Tibial nerve (tissue), 4 donors: ENCODE results near the gene SLC27A2. TPM values are rescaled to one million over a fixed set of nuclear protein-coding genes. Genes with fewer than 3 reads are reported as not detected.
A peak's percentile ranks its signal among the peaks of the same experiment; 100 is the strongest.

Experiments used
- DNase-seq, 2 donors: peaks; one replicate each; pipeline ENCODE4 v3.0.0-alpha.2; 2019; ENCODE audit warnings: low spot score in 2 of 2
- H3K27ac ChIP-seq, 4 donors: fragments of 200-600 bp; sonication (generic) in 3 of 4; one replicate each; pipeline ENCODE4 v1.5.1; 2017 to 2019; ENCODE audit warnings: mild to moderate bottlenecking in 1 of 4
- H3K27me3 ChIP-seq, 2 donors: fragments of 200-600 bp; sonication (generic) in 1 of 2; one replicate each; pipeline versions ENCODE4 v1.5.1 to v1.6.0; 2017 to 2019
- H3K36me3 ChIP-seq, 3 donors: fragments of 200-600 bp; sonication (generic); one replicate each; pipeline ENCODE4 v1.5.1; 2018 to 2019
- H3K4me1 ChIP-seq, 4 donors: fragments of 200-600 bp; sonication (generic) in 3 of 4; one replicate each; pipeline ENCODE4 v1.5.1; 2017 to 2019
- H3K4me3 ChIP-seq, 4 donors: fragments of 200-600 bp; sonication (generic) in 3 of 4; one replicate each; pipeline ENCODE4 v1.5.1; 2017 to 2019; ENCODE audit warnings: mild to moderate bottlenecking in 1 of 4, moderate library complexity in 1 of 4
- H3K9me3 ChIP-seq, 4 donors: fragments of 200-600 bp; sonication (generic) in 3 of 4; one replicate each; pipeline ENCODE4 v1.5.1; 2017 to 2019
- EP300 ChIP-seq, 2 donors: sonication (generic); formaldehyde crosslinking; IDR thresholded peaks; one replicate each; pipeline ENCODE4 v1.6.1; 2017; ENCODE audit warnings: antibody characterized with exemption in 2 of 2, mild to moderate bottlenecking in 1 of 2
- POLR2A ChIP-seq, 2 donors: fragments of 450-650 bp; IDR thresholded peaks; one replicate each; pipeline ENCODE4 v1.6.1; 2017; ENCODE audit warnings: antibody characterized with exemption in 2 of 2, mild to moderate bottlenecking in 2 of 2, moderate library complexity in 2 of 2
- WGBS, 2 donors: methylation state at CpG; one replicate each; pipeline ENCODE4 v1.1.5; 2018; 5-methylcytosine and 5-hydroxymethylcytosine counted together
- total RNA-seq, 4 donors: library from RNA; depleted of rRNA; stranded (reverse); fragments of >200 nt; gene quantifications; one replicate each; pipeline ENCODE4 v1.1.0, GENCODE V29; 2016
- TF ChIP-seq, protein P1 (sequence below), 5 experiments: fragments of 200-600 bp in 3 of 5; fragments of 450-650 bp in 2 of 5; sonication (generic) in 3 of 5; IDR thresholded peaks; one replicate each; pipeline ENCODE4 v1.5.1; 2016 to 2019; ENCODE audit warnings: antibody characterized with exemption in 5 of 5, mild to moderate bottlenecking in 3 of 5, moderate library complexity in 2 of 5

Gene SLC27A2
- total RNA-seq, 4 donors from 2014 or later = 0.21 to 0.22 TPM; not detected in 2

DNA sequence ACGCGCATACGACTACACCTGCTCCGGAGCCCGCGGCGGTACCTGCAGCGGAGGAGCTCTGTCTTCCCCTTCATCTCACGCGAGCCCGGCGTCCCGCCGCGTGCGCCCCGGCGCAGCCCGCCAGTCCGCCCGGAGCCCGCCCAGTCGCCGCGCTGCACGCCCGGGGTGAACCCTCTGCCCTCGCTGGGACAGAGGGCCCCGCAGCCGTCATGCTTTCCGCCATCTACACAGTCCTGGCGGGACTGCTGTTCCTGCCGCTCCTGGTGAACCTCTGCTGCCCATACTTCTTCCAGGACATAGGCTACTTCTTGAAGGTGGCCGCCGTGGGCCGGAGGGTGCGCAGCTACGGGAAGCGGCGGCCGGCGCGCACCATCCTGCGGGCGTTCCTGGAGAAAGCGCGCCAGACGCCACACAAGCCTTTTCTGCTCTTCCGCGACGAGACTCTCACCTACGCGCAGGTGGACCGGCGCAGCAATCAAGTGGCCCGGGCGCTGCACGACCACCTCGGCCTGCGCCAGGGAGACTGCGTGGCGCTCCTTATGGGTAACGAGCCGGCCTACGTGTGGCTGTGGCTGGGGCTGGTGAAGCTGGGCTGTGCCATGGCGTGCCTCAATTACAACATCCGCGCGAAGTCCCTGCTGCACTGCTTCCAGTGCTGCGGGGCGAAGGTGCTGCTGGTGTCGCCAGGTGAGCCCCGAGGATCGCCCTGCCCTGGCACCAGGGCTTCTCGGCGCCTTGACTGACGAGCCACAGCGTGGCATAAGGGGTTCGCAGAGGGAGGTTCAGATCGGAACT is 420 bp downstream of the SLC27A2 start:
- Histone ChIP-seq H3K36me3 (no peaks in the 10 kb centered on the region), H3K9me3 (no peaks in the 10 kb centered on the region), H3K27me3 (peaks cover 0 to 30% of the 10 kb centered on the region in 2 donors), H3K4me1 (peaks cover 0 to 14% (median 2%) of the 10 kb centered on the region in 4 donors), H3K27ac (no peak overlapping the region), H3K4me3 (peak overlapping the region; percentile 28 to 56 (median 39))
- no peak for DNase-seq
- WGBS, 2 donors = 9 to 10% methylated on average over 24 to 50 of the region's 80 CpGs
- TF ChIP-seq POLR2A (IDR thresholded peaks at IDR 0.05) = no peak
- TF ChIP-seq EP300 (IDR thresholded peaks at IDR 0.05) = no peak
- TF ChIP-seq, protein P1, sequence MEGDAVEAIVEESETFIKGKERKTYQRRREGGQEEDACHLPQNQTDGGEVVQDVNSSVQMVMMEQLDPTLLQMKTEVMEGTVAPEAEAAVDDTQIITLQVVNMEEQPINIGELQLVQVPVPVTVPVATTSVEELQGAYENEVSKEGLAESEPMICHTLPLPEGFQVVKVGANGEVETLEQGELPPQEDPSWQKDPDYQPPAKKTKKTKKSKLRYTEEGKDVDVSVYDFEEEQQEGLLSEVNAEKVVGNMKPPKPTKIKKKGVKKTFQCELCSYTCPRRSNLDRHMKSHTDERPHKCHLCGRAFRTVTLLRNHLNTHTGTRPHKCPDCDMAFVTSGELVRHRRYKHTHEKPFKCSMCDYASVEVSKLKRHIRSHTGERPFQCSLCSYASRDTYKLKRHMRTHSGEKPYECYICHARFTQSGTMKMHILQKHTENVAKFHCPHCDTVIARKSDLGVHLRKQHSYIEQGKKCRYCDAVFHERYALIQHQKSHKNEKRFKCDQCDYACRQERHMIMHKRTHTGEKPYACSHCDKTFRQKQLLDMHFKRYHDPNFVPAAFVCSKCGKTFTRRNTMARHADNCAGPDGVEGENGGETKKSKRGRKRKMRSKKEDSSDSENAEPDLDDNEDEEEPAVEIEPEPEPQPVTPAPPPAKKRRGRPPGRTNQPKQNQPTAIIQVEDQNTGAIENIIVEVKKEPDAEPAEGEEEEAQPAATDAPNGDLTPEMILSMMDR (IDR thresholded peaks at IDR 0.05) = no peak

DNA sequence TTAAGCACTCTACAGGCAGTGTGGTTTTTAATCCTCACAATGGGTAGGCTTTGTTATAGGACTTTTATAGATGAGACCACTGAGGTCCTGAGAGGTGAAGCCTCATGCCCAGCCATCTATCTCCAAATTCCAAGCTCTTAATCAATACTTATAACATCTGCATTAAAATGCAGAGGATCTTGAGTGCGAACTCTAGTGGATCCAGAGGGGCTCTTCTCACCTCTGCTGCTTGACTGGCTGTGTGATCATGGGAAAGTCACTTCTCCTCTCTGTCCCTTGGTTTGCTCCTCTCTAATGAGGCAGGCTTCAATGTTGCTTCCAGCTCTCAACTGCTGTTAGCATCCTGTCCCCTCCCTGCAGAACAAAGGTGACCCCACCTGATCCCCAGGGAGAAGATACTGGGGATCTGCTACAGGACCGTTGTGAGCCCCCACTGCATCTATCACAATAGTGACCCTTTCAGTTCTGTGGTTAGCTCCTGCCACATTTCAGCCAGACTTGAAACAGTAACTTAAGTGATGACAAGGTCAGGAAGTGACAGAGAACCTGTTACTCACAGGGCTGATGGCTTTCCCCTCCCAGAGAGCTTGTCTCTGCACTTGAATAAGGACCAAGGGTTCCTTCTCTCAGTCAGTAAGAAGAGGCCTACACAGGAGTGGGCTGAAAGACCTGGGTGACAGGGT is 1.3 kb downstream of the SLC27A2 start:
- Histone ChIP-seq H3K27ac (no peak overlapping the region), H3K36me3 (no peaks in the 10 kb centered on the region), H3K9me3 (no peaks in the 10 kb centered on the region), H3K27me3 (peaks cover 0 to 30% of the 10 kb centered on the region in 2 donors), H3K4me1 (peaks cover 0 to 14% (median 2%) of the 10 kb centered on the region in 4 donors), H3K4me3 (peak overlapping the region in 1 of 4 donors; percentile 48)
- 58 to 84% methylated on average over 2 of the region's 2 CpGs for WGBS, 2 donors
- no peak for DNase-seq
- TF ChIP-seq, protein P1 (IDR thresholded peaks at IDR 0.05) = no peak
- TF ChIP-seq EP300 (IDR thresholded peaks at IDR 0.05) (no peak), POLR2A (IDR thresholded peaks at IDR 0.05) (no peak)

- peaks cover 0 to 14% (median 2%) of the 10 kb centered on the region in 4 donors for H3K4me1 ChIP-seq
- no peak overlapping the region for H3K4me3 ChIP-seq
- peaks cover 0 to 30% of the 10 kb centered on the region in 2 donors for H3K27me3 ChIP-seq
- 43 to 53% methylated on average over 3 of the region's 3 CpGs for WGBS, 2 donors
- H3K27ac ChIP-seq = no peak overlapping the region
- no peaks in the 10 kb centered on the region for H3K36me3 ChIP-seq
- H3K9me3 ChIP-seq = no peaks in the 10 kb centered on the region
- TF ChIP-seq POLR2A (IDR thresholded peaks at IDR 0.05) = no peak
- TF ChIP-seq, protein P1 (IDR thresholded peaks at IDR 0.05) = no peak
- TF ChIP-seq EP300 (IDR thresholded peaks at IDR 0.05) = no peak
- DNase-seq = no peak
Observed at GRCh38 chr15:50184863-50185504, 3.0 kb downstream of the SLC27A2 start.

DNA sequence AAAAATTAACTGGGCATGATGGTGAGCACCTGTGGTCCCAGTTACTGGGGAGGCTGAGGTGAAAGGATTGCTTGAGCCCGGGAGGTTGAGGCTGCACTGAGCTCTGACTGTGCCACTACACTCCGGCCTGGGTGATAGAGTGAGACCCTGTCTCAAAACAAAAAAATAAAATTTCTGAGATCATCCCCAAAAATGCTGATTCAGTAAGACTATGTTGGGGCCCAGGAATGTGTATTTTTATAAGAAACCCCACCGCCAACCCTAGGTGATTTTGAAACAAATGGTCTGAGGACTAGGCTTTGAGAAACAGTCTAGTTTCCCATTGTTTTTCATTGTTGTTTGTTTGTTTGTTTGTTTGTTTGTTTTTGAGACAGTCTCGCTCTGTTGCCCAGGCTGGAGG is 4.1 kb downstream of the SLC27A2 start:
- 95 to 97% methylated on average over 4 of the region's 4 CpGs for WGBS, 2 donors
- no peak for TF ChIP-seq EP300 (IDR thresholded peaks at IDR 0.05)
- TF ChIP-seq POLR2A (IDR thresholded peaks at IDR 0.05) = no peak
- TF ChIP-seq, protein P1 (IDR thresholded peaks at IDR 0.05) = no peak

More for the DNA sequence above, 4.1 kb downstream of the SLC27A2 start:
- Histone ChIP-seq H3K27ac (no peak overlapping the region), H3K9me3 (no peaks in the 10 kb centered on the region), H3K4me1 (peaks cover 0 to 14% (median 2%) of the 10 kb centered on the region in 4 donors), H3K4me3 (no peak overlapping the region), H3K27me3 (peaks cover 0 to 21% of the 10 kb centered on the region in 2 donors), H3K36me3 (no peaks in the 10 kb centered on the region)
- no peak for DNase-seq
